Fibroblast of lung (primary cell): ENCODE results near the gene NIPSNAP2. TPM values are rescaled to one million over a fixed set of nuclear protein-coding genes. Genes with fewer than 3 reads are reported as not detected.
"Not testable (repeated sequence)": the region's sequence is repeated elsewhere in the genome, so short reads cannot be mapped to it uniquely, and the experiment has no call there.

Source experiments
- DNase-seq, 2 donors: peaks; one replicate each; pipeline versions ENCODE4 v3.0.0 to v3.0.0-alpha.2; 2010; ENCODE audit warnings: low read depth in 2 of 2
- H2AFZ ChIP-seq: 2 replicates; pipeline ENCODE4 v1.5.1; 2012; ENCODE audit warnings: low read length, control low read depth, inconsistent platforms
- H3K27ac ChIP-seq: 2 replicates; pipeline ENCODE4 v1.5.1; 2011; ENCODE audit warnings: low read length, control low read depth; ENCODE audit not compliant: insufficient read depth
- H3K27me3 ChIP-seq: 2 replicates; pipeline ENCODE4 v1.5.1; 2011; ENCODE audit warnings: mild to moderate bottlenecking, low read length; ENCODE audit not compliant: control insufficient read depth, insufficient read depth
- H3K36me3 ChIP-seq: 2 replicates; pipeline ENCODE4 v1.5.1; 2011; ENCODE audit warnings: low read length; ENCODE audit not compliant: control insufficient read depth, insufficient read depth
- H3K4me1 ChIP-seq: 2 replicates; pipeline ENCODE4 v1.5.1; 2011; ENCODE audit warnings: low read length; ENCODE audit not compliant: control insufficient read depth, insufficient read depth; ENCODE audit errors: extremely low read depth
- H3K4me2 ChIP-seq: 2 replicates; pipeline ENCODE4 v1.5.1; 2011; ENCODE audit warnings: low read length, control low read depth; ENCODE audit not compliant: insufficient read depth; ENCODE audit errors: extremely low read depth
- H3K4me3 ChIP-seq, 4 experiments: fragments of 200-600 bp in 1 of 4; sonication (generic) in 1 of 4; replicated peaks in 1 of 4; 2 replicates each; pipeline ENCODE4 v1.5.1; 2011 to 2016; ENCODE audit warnings: low read length in 4 of 4, low read depth in 3 of 4, mild to moderate bottlenecking in 3 of 4, control low read depth in 2 of 4, inconsistent platforms in 1 of 4, mixed read lengths in 1 of 4; ENCODE audit not compliant: insufficient read depth in 1 of 4; ENCODE audit errors: control extremely low read depth in 1 of 4
- H3K79me2 ChIP-seq: 2 replicates; pipeline ENCODE4 v1.5.1; 2012; ENCODE audit warnings: mild to moderate bottlenecking, low read length, inconsistent platforms; ENCODE audit not compliant: control insufficient read depth, insufficient read depth
- H3K9ac ChIP-seq: 2 replicates; pipeline ENCODE4 v1.5.1; 2011; ENCODE audit warnings: mild to moderate bottlenecking, low read length, control low read depth; ENCODE audit not compliant: insufficient read depth
- H3K9me3 ChIP-seq: 2 replicates; pipeline ENCODE4 v1.5.1; 2012; ENCODE audit warnings: low read depth, low read length; ENCODE audit not compliant: control insufficient read depth, insufficient read depth
- H4K20me1 ChIP-seq: 2 replicates; pipeline ENCODE4 v1.5.1; 2011; ENCODE audit warnings: low read length; ENCODE audit not compliant: control insufficient read depth, insufficient read depth; ENCODE audit errors: extremely low read depth
- CTCF ChIP-seq, 2 donors: IDR thresholded peaks in 1 of 2; conservative IDR thresholded peaks in 1 of 2; 1 replicate in 1 of 2; 2 replicates in 1 of 2; pipeline ENCODE4 v1.5.1; 2011 to 2012; ENCODE audit warnings: low read length in 2 of 2, control low read depth in 1 of 2, inconsistent platforms in 1 of 2, low read depth in 1 of 2, mild to moderate bottlenecking in 1 of 2
- EZH2 ChIP-seq: IDR thresholded peaks from 2 replicates; pipeline ENCODE4 v1.5.1; 2012; ENCODE audit warnings: low read length, control low read depth, mild to moderate bottlenecking; ENCODE audit errors: missing control alignments
- polyA plus RNA-seq, 2 donors: library from polyadenylated mRNA; depleted of rRNA in 1 of 2; stranded (reverse) in 1 of 2; unstranded in 1 of 2; fragments of >200 nt; gene quantifications; 2 replicates each; pipeline ENCODE4 v1.2.1, GENCODE V29; 2011 to 2012; ENCODE audit warnings: missing spikeins in 1 of 2
- total RNA-seq: library from RNA; depleted of rRNA; stranded (reverse); fragments of >200 nt; gene quantifications from 2 replicates; pipeline ENCODE4 v1.2.1, GENCODE V29; 2014

The NIPSNAP2 gene
- total and polyA plus RNA-seq, 2 donors (not counting 1 experiment from before 2014, with no cell fraction given): 42.4 to 65.0 TPM

- no peaks in the 10 kb centered on the region for H3K9me3 ChIP-seq
- no peaks in the 10 kb centered on the region for H3K79me2 ChIP-seq
- no peak overlapping the region for H2AFZ ChIP-seq
- H3K27me3 ChIP-seq: no peaks in the 10 kb centered on the region
- no peak overlapping the region for H3K27ac ChIP-seq
- H3K9ac ChIP-seq: no peak overlapping the region
- H4K20me1 ChIP-seq: no peaks in the 10 kb centered on the region
- no peak for TF ChIP-seq CTCF (conservative IDR thresholded peaks at IDR 0.05 in 1 of 2, IDR thresholded peaks at IDR 0.05 in 1 of 2; ENCODE audit: low read depth in 1 of 2, low read length in 2 of 2)
- TF ChIP-seq EZH2: no peak
- no peak for DNase-seq
- no peak overlapping the region for H3K4me2 ChIP-seq
- H3K4me1 ChIP-seq: no peaks in the 10 kb centered on the region
- no peaks in the 10 kb centered on the region for H3K36me3 ChIP-seq
- no peak overlapping the region for H3K4me3 ChIP-seq
Measured at GRCh38 chr7:56030340-56030739, 66.0 kb downstream of the NIPSNAP2 start.

DNA sequence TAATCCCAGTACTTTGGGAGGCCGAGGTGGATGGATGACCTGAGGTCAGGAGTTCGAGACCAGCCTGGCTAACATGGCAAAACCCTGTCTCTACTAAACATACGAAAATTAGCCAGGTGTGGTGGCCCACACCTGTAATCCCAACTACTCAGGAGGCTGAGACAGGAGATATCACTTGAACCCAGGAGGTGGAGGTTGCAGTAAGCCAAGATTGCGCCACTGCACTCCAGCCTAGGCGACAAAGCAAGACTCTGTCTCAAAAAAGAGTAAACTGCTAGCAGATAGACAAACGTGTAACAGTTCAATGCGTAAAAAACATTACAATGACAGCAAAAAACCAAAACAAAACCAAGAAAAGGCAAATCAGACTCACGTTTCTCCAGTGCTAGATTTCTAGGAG, 67.2 kb downstream of the NIPSNAP2 start:
- H3K4me1 ChIP-seq, H2AFZ ChIP-seq, H3K9ac ChIP-seq, H3K27ac ChIP-seq, DNase-seq, H3K36me3 ChIP-seq, H3K4me2 ChIP-seq, H3K79me2 ChIP-seq, H3K27me3 ChIP-seq, H4K20me1 ChIP-seq, H3K9me3 ChIP-seq: not testable (repeated sequence)
- H3K4me3 ChIP-seq: peak overlapping the region in 1 of 4 experiments; percentile 1

- H3K4me3 ChIP-seq: peak overlapping the region in 1 of 4 experiments; percentile 87
- H3K36me3 ChIP-seq, H3K27ac ChIP-seq, H3K9me3 ChIP-seq, H3K4me1 ChIP-seq, H4K20me1 ChIP-seq, H3K9ac ChIP-seq, H3K27me3 ChIP-seq, H3K79me2 ChIP-seq, DNase-seq, H2AFZ ChIP-seq, H3K4me2 ChIP-seq: not testable (repeated sequence)
Measured at GRCh38 chr7:56032578-56032977, 68.2 kb downstream of the NIPSNAP2 start.

DNA sequence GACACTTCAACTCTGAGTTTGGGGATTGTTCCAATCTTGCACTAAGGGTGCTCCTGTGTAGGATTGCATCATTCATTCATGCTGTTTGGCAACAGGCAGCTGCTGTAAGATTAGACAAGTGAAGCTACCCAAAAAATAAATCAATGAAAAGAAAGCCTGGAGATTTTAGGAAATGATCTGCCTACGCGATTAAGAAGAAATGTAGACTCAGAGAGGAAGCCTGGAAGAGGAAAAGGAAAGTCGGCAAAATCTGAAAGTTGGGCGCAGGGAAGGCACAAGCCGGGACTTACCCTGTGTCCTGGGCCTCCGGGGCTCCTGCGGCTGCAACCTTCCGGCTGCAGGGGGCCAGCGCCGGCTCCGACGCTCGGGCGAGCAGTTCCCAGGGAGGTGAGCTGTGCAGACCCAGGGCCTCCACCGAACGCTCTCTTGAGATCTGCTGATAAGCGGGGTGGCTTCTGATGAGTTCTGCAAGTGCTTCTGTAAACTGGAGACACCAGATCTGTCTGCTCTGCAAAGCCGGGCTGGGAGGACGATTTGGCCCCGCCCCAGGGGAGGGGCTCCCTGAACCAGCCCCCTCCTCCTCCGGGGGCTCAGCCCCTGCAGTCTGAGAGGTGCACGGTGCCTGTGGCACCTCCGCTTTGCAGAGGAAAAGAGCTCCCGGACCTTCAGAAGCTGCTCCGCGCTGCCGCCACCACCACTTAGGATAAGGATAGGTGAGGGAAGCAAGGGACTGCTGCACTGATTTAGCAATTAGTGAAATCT, 69.5 kb downstream of the NIPSNAP2 start:
- Histone ChIP-seq H3K27me3 (no peaks in the 10 kb centered on the region), H3K79me2 (no peaks in the 10 kb centered on the region), H3K4me2 (peak overlapping the region; percentile 93), H3K9ac (peak overlapping the region; percentile 37), H3K4me3 (peak overlapping the region; percentile 77 to 94 (median 84)), H3K27ac (no peak overlapping the region), H2AFZ (peak overlapping the region; percentile 92), H3K4me1 (no peaks in the 10 kb centered on the region), H3K36me3 (no peaks in the 10 kb centered on the region), H3K9me3 (no peaks in the 10 kb centered on the region), H4K20me1 (no peaks in the 10 kb centered on the region)
- peak; percentile 67 to 86 for DNase-seq
- TF ChIP-seq CTCF (conservative IDR thresholded peaks at IDR 0.05 in 1 of 2, IDR thresholded peaks at IDR 0.05 in 1 of 2; ENCODE audit: low read depth in 1 of 2, low read length in 2 of 2): peak; percentile 32 to 49
- TF ChIP-seq EZH2: no peak
